Measurements from ENCODE around the gene STRAP.

- TF ChIP-seq CTCF (IDR thresholded peaks at IDR 0.05) (peak in 5 of 6 experiments; percentile 67 to 71 (median 70)), POLR2A (IDR thresholded peaks at IDR 0.05) (no peak)
Observed at GRCh38 chr12:15899282-15899870, 17.2 kb downstream of the STRAP start.
